Ishikawa (cell line): ENCODE data around the gene PIGO.
A peak's percentile ranks its signal among the peaks of the same experiment; 100 is the strongest.

Source experiments
- CEBPB ChIP-seq: IDR thresholded peaks from 2 replicates; pipeline ENCODE4 v1.6.1; 2012
- CREB1 ChIP-seq: IDR thresholded peaks from 2 replicates; pipeline ENCODE4 v1.6.1; 2012; ENCODE audit warnings: low read depth
- EGR1 ChIP-seq: IDR thresholded peaks from 2 replicates; pipeline ENCODE4 v1.6.1; 2012
- EP300 ChIP-seq: IDR thresholded peaks from 2 replicates; pipeline ENCODE4 v1.6.1; 2012; ENCODE audit warnings: borderline replicate concordance
- FOXM1 ChIP-seq: IDR thresholded peaks from 2 replicates; pipeline ENCODE4 v1.6.1; 2012; ENCODE audit warnings: low read depth, borderline replicate concordance
- NFIC ChIP-seq: IDR thresholded peaks from 2 replicates; pipeline ENCODE4 v1.6.1; 2012
- RAD21 ChIP-seq: IDR thresholded peaks from 2 replicates; pipeline ENCODE4 v1.6.1; 2012; ENCODE audit warnings: low read depth
- TAF1 ChIP-seq: IDR thresholded peaks from 2 replicates; pipeline ENCODE4 v1.6.1; 2012; ENCODE audit warnings: low read depth, mild to moderate bottlenecking
- TCF12 ChIP-seq: IDR thresholded peaks from 2 replicates; pipeline ENCODE4 v1.6.1; 2012; ENCODE audit warnings: low read depth
- TEAD4 ChIP-seq: IDR thresholded peaks from 2 replicates; pipeline ENCODE4 v1.6.1; 2012
- YY1 ChIP-seq: IDR thresholded peaks from 2 replicates; pipeline ENCODE4 v1.6.1; 2012; ENCODE audit warnings: low read depth
- ZBTB7A ChIP-seq: IDR thresholded peaks from 2 replicates; pipeline ENCODE4 v1.6.1; 2012; ENCODE audit warnings: low read depth
- TF ChIP-seq, protein P1 (sequence below): IDR thresholded peaks from 2 replicates; pipeline ENCODE4 v1.6.1; 2012; ENCODE audit warnings: low read depth, mild to moderate bottlenecking
- TF ChIP-seq, protein P2 (sequence below): IDR thresholded peaks from 2 replicates; pipeline ENCODE4 v1.6.1; 2012
- TF ChIP-seq, protein P3 (sequence below): IDR thresholded peaks from 2 replicates; pipeline ENCODE4 v1.6.1; 2012

PIGO gene

DNA sequence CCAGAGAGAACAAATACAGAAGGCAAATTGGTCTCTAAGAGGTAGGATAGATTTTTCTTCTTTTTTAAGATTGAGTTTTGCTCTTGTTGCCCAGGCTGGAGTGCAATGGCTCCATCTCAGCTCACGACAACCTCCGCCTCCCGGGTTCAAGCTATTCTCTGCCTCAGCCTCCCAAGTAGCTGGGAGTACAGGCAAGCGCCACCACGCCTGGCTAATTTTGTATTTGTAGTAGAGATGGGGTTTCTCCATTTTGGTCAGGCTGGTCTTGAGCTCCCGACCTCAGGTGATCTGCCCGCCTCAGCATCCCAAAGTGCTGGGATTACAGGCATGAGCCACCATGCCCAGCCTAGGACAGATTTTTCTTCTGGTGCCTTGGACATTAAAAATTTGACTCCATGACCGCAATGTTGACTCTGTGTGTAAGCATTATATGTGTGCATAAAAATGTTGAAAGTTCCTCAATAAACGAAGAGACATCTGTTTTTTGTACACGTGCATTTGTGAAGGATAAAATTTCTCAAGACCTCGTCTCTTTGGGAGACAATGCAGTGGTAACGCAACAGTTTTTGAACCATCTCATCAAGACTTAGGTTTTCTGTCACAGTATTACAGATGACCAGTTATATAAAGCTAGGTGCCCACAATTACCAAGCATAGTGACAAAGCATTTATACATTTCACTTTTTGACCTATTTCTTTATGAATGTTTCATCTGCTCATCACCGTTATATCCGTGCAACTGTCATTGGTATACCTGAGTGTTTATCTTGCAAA is 41.3 kb downstream of the PIGO start:
- TF ChIP-seq CEBPB (no peak), YY1 (no peak), ZBTB7A (no peak), TCF12 (no peak), RAD21 (no peak), EP300 (no peak), TAF1 (no peak), FOXM1 (no peak), NFIC (no peak)
- TF ChIP-seq, protein P1, sequence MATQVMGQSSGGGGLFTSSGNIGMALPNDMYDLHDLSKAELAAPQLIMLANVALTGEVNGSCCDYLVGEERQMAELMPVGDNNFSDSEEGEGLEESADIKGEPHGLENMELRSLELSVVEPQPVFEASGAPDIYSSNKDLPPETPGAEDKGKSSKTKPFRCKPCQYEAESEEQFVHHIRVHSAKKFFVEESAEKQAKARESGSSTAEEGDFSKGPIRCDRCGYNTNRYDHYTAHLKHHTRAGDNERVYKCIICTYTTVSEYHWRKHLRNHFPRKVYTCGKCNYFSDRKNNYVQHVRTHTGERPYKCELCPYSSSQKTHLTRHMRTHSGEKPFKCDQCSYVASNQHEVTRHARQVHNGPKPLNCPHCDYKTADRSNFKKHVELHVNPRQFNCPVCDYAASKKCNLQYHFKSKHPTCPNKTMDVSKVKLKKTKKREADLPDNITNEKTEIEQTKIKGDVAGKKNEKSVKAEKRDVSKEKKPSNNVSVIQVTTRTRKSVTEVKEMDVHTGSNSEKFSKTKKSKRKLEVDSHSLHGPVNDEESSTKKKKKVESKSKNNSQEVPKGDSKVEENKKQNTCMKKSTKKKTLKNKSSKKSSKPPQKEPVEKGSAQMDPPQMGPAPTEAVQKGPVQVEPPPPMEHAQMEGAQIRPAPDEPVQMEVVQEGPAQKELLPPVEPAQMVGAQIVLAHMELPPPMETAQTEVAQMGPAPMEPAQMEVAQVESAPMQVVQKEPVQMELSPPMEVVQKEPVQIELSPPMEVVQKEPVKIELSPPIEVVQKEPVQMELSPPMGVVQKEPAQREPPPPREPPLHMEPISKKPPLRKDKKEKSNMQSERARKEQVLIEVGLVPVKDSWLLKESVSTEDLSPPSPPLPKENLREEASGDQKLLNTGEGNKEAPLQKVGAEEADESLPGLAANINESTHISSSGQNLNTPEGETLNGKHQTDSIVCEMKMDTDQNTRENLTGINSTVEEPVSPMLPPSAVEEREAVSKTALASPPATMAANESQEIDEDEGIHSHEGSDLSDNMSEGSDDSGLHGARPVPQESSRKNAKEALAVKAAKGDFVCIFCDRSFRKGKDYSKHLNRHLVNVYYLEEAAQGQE = no peak
- TF ChIP-seq, protein P2, sequence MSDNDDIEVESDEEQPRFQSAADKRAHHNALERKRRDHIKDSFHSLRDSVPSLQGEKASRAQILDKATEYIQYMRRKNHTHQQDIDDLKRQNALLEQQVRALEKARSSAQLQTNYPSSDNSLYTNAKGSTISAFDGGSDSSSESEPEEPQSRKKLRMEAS = no peak

DNA sequence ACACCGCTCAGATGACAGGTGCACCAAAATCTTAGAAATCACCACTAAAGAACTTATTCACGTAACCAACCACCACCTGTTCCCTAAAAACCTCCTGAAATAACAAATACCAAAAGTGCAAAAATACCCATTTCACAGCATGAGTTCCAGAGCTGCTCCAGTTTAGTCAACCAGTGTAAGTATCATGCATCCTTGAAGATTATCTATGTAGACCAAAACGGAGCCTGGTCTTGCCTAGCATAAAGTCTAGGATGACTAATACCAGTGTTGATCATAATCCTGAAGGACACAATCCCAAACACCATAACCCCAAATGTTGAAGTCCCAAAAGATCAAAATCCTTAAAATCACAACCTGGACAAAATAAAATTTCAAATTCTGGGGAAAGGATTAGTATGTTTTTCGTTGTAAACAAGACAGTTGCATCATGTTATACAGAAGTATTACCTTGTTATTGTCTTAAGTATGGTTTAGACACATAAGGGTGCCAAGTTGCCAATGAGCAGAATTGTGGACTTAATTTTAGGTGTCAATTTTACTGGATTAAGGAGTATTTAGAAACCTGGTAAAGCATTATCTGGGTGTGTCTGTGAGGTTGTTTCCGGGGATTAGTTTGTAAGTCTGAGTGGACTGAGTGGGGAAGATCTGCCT is 42.1 kb downstream of the PIGO start:
- TF ChIP-seq YY1 (no peak), FOXM1 (no peak), CEBPB (no peak), RAD21 (no peak), TCF12 (no peak), EP300 (no peak), CREB1 (no peak), EGR1 (no peak), TAF1 (no peak), NFIC (no peak)
- TF ChIP-seq, protein P2 = no peak
- TF ChIP-seq, protein P1 = no peak
- TF ChIP-seq, protein P3, sequence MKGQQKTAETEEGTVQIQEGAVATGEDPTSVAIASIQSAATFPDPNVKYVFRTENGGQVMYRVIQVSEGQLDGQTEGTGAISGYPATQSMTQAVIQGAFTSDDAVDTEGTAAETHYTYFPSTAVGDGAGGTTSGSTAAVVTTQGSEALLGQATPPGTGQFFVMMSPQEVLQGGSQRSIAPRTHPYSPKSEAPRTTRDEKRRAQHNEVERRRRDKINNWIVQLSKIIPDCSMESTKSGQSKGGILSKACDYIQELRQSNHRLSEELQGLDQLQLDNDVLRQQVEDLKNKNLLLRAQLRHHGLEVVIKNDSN = no peak

DNA sequence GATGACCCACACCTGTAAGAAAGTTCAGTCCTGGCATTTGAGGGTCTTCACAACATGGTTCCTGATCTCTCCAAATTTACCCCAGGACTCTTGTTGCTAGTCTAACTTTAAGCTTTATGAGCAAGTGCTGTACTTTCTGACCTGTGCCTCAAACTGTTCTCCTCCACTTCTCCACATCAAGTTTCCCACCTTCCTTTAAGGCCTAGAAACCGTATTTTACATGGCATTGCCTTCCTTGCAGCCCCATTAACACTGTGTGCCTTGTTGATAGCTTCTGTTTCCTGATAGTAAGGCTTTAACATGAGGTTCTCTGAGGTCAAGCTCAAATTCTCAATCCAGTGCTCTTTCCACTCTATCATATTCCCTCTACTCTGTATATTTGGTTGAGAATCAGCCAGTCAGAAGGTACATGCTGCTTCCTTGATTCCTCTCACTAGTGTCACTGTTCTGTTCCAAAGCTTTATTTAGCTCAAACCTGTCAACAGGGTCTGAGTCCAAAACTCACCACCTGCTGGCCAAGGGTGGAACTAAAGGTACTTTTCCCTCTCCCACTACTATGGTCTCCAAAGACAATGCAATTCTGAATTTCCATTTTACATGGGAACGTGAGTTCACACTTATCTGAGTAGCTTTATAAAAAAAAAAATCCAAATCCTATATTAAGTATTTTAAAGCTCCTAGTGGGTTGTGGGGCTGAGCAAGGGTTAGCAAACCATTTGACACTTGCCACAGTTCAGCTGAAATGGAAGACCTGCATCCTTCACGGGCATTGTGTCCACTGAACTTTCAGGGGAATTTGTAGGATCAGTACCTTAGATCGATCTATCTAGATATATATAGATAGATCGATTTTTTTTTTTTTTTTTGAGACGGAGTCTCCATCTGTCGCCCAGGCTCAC is 45.1 kb downstream of the PIGO start:
- TF ChIP-seq FOXM1 = no peak
- peak; percentile 27 for TF ChIP-seq RAD21

DNA sequence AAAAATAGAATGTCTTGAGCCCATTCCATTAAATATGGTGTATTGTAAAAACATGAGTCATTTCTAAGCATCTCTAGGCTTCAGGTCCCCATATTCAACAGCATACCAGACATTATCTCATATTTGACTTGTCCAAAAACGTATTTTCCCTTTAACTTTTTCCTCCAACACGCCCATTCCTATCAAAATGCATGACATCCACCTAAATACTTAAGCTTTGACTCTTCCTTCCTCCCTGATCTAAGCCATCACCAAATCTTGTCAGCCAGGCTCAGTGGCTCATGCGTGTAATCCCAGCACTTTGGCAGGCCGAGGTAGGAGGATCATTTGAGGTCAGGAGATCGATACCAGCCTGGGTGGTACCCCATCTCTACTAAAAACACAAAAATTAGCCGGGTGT is 47.9 kb downstream of the PIGO start:
- no peak for TF ChIP-seq ZBTB7A
- TF ChIP-seq TCF12 = no peak

DNA sequence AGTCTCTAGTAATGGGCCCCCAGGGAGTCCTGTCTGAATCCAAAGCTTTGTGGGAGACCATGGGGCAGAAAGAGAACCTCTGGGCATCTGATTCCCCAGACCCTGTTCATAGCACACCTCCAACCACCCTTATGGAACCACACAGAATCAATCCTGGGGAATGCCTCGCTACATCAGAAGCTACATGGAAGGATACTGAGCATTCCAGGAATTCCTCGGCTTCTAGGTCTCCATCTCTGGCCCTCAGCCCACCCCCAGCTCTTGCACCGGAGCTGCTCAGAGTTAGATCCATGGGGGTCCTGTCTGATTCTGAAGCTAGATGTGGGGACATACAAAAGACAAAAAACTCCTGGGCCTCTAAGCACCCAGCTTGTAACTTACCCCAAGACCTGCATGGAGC is 52.3 kb downstream of the PIGO start:
- TF ChIP-seq, protein P3 = no peak
- TF ChIP-seq TEAD4 = no peak
- no peak for TF ChIP-seq TCF12
- TF ChIP-seq CEBPB = no peak
- TF ChIP-seq EP300 = no peak
- TF ChIP-seq, protein P2 = no peak
- TF ChIP-seq ZBTB7A = no peak
- no peak for TF ChIP-seq CREB1
- no peak for TF ChIP-seq TAF1
- TF ChIP-seq, protein P1 = no peak
- no peak for TF ChIP-seq NFIC
- TF ChIP-seq FOXM1 = no peak
- TF ChIP-seq YY1 = no peak
- TF ChIP-seq RAD21 = no peak
